Stimulated activated CD8-positive, alpha-beta memory T cell treated with anti-CD3 and anti-CD28 coated beads, Interleukin-4, amount 100 ng/mL, for 1 hour (primary cell): ENCODE data around the gene RGS3.
"Not testable (repeated sequence)": the region's sequence is repeated elsewhere in the genome, so short reads cannot be mapped to it uniquely, and the experiment has no call there.

Source experiments
- DNase-seq, 2 donors: peaks; one replicate each; pipeline ENCODE4 v3.0.0-alpha.2; 2020; ENCODE audit warnings: low read depth in 2 of 2, low spot score in 1 of 2

The RGS3 gene

DNA sequence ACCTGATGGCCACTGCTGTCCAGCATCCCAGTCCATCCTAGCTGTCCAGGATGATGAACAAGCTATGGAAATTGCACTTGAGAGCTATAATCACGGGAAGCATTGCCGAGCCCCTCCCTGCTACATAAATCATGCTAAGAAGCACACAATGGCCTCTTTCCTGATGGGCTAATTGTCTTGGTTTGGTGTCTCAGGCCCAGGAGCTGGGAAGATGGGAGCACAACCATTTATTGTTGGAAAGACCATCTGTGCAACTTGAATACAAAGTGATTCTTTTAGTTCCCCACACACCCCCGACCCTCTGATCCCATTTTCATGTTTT lies 80.4 kb downstream of the RGS3 start:
- DNase-seq: no peak

DNA sequence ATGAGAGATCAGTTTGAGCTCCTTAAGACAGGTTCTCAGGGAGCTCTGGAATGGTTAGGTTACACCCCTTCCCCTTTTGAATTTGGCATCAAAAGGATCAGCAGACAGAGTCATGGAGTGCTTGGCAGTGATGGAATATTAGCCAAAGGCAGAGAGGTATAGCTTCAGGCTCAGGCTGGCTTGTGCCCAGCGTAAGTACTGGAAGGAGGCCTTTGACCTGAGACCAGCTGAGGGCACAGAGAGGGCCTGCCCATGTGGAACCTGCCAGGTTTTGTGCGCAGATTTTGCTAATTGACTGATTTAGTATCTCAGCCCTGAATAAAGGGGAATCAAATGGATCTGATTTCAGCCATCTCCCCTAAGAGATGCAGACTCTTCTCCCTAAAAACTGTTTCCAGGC lies 81.5 kb downstream of the RGS3 start:
- no peak for DNase-seq

DNA sequence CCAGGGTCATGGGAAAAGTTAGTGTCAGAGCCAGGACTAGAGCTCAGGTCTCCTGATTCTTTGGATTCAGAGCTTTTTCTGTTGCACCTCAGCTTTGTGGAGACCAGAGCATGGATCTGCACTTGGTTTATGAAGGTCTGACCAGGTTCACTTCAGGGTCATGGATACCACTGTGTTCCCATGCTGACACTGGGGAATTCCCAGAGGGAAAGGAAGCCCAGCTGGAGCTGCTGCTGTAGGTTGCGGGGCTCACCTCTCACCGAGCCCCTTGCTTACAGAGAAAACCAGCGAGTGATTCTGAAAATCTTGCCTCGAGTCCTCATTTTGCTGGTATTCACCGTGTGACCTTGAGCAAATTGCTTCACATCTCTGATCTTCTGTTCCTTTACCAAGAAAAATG lies 83.0 kb downstream of the RGS3 start:
- no peak for DNase-seq

DNA sequence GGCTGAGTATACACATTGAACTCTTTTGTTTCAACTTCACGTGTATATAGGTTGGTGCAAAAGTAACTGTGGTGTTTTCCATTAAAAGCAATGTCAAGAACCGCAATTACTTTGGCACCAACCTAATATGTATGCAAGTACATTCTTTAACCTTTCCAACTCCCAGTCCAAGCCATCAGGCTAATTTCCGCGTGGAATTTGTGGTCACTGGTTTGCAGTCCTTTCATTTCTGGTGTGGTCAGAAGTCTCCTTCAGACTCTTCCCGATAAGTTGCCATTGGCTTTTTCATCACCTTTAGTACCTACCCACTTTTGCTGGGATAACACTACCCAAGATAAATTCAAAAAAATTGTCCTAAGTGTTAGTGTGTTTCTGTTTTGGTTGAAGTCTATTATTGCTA lies 84.0 kb downstream of the RGS3 start:
- no peak for DNase-seq

DNA sequence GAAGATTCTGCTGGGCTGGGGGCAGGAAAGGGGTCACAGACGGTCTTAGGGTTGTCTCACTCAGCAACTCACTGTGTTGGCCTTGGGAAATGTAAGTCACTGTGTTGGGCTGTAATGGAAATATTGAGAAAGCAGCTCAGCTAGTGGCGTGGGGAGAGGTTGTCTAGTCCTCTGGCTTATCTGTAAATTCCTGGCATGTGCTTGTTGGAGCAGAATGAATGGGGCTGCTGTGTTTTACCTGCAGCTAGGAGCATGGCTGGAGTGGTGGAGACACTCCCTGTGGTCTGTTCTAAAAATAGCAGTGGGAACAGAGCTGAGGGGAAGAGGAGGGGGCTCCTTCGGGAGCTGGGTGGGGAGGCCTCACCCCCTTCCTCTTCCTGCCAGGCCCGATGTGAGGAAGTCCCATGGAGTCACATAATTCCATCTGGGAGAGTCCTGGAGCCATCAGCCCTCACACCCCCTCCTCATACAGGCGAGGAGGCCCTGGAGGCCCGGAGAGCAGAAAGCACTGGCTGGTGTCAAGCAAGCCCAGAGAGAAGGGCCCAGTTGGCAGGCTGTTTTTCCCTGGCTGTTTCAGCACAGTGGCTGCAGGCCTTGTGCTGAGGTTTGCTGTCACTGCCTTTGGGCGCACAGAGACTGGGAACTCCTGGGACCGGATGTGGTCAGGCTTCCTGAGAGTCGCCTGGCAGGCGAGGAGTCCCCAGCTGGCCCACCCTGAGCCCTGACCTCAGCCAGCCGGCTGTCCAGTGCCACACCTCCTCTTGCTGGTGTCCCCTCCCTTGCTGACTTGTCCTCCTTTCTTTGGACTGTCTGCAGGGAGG lies 84.9 kb downstream of the RGS3 start:
- no peak for DNase-seq

DNA sequence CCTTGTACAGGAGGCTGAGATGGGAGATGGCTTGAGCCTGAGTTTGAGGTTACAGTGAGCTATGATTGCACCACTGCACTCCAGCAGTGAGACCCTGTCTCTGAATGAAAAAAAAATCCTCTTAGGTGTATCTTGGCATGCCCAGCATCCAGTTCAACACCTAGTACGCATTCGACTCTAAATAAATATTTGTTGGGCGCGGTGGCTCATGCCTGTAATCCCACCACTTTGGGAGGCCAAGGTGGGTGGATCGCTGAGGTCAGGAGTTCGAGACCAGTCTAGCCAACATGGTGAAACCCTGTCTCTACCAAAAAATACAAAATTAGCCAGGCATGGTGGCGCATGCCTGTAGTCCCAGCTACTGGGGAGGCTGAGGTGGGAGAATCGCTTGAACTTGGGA lies 86.4 kb downstream of the RGS3 start:
- not testable (repeated sequence) for DNase-seq

DNA sequence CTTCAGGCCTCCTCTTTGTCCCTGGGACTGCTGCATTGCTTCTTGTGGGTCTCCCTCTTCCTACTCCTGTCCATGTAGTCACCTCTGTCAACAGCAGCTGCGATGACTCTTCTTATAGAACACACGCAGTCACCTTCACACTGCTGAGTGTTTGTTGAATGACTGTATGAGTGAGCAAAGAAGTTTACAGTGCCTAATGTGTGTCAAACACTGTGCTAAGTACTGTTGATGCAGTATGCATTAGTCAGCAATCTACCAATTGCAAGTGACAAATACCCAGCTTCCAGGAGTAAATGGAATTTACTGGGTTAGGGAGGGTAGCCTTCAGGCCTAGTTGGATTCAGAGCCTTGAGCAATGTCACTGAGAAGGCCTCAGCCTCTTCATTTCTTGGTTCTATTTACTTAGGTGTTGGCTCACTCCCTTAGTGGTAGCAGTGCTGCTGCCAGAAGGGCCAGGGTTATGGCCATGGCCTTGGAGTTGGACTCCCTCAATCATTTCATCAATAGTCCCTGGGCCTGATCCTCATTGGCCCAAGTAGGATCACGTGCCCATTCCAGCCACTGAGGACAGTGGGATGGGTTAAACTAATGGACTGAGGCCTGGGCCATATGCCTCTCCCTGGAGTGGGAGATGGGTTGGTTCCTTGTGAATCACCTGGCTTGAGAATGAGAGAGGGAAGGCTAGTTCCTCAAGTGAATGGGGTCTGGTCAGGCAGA lies 93.5 kb downstream of the RGS3 start:
- no peak for DNase-seq

DNA sequence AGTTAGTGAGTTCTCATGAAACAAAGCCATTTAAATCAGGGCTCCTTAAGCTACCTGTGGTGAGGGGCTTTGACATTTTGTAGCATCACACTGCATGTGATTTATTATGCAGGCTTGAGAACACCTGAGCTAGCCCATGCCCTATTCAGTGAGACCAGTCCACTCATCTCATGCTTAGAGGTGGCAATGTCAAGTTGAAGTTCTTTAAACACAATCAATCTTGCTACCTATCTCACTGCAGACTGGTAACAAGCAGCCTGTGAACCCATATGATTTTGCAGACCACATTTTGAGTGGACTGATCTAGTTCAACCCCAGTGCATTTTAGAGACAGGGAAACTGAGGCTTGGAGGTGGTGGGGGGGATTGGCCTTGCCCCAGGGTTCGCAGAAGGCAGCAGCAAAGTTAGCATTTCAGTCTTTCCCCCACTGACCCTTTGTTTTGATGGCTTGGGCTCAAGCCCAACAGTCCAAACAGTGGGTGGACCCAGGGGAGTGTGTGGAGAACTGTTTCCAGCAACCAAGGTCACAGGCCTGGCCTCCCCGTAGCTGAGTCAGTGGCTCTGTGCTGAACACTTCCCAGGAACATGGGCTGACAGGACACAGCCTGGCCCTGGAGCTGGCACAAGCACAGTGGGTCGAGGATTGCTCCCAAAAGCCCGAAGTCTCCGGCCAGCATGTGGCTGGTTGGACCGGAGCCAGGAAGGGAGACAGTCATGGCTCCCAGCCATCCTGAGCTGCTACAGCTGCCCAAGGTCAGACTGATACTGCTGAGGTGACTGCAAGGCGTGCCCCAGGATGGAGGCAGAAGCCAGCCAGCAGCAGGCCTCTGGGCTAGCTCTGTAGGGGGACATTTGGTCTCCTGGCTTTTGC lies 95.3 kb downstream of the RGS3 start:
- no peak for DNase-seq

DNA sequence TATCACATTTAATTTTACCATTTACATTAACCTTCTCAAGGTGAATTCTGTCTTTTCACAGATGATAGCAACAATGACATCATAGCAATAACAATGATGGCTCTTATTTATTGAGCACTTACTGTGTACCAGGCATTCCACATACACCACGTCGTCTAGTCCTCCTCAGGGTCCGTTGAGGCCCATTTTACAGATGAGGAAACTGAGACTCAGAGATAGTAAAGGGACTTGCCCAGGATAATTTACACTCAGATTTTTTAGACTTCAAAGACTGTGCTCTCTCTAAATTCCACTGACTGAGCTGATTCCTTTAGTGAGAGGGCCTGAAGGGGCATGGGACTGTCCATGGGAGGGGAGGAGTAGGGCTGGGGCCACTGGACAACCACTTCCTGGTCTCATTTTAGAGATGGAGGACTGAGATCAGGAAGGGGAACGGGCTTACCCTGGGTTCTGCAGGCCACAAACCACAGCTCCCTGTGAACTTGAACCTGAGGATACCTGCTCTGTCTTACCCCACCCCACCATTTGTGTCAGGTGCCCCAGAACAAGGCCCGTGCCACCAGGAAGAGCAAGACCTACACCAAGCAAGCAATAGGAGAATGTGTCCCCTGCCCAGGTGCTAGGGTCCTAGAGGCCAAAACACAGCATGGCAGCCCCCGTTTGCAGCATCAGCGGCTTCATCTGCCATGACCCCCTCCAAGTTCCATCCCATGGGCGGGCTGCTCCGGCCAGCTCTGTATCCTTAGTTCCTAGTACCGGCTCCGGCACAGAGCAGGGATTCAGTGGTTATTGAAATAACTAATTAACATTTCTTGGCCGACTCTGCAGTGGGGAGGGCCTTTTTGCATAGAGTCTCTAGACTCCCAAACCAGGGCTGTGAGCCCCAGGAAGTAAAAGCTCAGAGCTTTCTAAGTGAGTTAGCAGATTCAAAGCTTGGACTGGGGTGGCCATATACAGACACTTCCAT lies 96.6 kb downstream of the RGS3 start:
- DNase-seq: no peak

DNA sequence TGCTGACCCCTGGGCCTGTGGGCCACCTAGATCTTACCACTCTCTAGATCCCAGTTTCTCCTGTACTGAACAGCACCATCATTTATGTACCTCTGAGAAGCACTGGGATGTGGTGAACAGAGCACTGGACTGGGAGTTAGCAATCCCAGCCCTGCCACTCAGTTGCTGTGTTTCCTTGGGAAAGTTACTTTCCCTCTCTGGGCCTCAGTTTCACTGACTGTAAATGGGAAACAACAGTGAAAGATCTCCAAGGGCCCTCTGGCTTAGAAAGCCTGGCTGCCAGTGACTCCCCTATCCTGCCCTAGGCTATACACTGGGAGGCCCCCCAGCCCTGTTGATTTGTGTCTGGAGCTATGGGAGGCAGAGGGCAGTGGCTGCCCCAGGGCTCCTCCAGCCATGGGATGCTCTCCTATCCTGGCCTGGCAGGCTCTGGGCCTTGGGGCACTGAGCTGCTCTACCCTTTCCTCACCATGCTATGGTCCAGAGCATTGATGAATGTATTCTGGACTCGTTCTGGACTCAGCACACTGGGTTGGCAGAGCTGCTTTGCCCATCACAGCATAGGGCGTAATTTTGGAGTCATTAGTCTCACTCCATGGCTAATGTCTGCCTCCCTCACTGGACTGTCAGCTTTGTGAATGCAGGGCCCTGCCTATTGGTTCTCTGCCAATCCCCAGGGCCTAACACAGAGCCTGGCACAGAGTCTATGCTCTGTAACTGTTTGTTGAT lies 99.3 kb downstream of the RGS3 start:
- DNase-seq: no peak

DNA sequence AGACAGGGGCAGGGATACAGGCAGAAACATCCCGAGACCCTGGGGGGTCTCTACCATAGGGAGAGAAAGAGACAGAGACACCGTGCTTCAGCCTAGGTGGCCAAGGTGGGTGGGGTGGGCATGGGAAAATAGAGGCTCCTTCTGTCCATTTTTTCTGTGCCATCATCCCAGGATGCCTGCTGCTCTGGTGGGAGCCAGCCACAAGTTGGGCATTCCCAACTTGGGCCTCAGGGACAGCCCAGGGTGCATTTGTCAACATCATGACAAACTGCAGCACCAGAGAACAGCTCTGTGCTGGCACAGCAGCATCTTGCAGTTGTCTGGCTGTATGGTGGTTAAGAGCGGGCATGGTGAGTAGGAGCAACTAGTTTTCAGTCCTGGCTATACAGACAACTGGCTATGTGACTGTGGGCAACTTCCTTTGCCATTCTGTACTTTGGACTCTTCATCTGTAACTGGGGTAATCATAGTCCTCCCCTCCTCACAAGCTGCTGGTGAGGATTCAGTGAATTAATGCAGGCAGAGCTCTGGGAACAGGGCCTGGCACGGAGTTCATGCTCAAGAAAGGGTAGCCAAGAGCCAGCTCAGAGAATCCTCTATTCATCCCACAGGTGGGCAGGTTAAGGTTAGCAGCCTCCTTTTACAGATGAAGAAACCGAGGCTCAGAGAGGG lies 100.4 kb downstream of the RGS3 start:
- DNase-seq: no peak

DNA sequence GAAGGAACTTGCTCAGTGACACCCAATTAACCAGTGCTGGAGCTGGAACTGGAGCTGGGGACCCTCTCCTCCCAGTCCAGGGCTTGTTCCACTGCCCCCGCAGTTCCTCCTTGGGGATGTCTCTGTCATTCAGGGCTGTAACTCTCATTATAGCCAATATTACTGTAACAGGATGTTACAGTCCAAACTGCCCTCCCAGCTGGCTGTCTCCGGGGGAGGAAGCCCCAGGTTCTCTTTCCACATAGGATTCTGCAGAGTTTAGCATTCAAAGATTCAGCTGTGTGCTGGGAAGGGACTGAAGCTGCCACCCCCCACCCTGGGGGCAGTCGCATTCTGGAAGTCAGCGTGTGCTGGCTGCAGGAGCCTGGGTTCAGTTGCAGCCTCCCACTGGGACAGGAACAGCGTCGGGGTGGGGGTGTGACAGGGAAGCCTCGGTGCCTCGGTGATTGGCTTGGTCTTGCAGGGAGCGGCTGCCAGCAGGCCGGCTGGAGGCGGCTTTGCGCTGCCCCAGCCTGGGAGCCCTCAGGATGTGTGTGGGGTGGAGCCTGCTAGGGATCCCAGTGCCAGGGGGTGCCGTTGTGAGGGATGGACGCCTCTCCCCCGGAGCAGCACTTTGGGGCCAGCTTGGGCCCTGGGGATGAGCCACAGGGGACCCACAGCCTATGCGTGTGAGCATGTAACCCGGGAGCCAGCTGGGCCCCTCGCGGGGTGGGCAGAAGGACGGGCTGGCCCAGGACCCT lies 101.1 kb downstream of the RGS3 start:
- no peak for DNase-seq

DNA sequence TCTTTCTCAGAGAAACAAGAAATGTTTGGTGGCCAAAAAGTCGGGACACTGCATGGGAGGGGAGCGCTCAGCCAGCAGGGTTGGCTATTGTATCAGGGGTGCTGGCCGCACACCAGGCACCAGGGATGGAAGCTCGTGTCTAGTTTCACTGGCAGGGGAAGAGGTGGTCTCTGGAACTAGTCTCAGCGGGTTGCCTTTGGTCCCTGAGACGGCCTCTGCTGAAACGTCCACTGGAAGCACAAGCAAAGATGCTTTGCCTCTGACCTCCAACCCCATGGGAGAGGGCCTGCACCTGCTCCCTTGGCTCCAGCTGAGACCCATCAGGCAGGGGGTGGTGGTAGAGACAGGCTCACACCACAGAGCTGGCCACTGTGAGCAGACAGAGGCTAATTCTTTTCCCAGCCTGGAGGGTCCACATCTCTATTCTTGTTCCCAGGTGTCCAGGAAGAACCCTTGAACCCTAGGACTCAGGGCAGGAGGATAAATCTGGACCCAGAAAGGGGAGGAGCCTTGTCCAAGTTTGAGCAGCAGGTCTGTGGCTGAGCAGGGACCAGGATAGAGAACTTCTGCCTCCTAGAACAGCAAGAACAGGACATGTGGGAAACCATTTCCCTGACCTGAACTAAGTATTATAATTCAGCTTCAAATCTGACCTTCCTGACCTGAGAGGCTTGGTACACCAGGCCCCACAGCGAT lies 102.6 kb downstream of the RGS3 start:
- DNase-seq: no peak

DNA sequence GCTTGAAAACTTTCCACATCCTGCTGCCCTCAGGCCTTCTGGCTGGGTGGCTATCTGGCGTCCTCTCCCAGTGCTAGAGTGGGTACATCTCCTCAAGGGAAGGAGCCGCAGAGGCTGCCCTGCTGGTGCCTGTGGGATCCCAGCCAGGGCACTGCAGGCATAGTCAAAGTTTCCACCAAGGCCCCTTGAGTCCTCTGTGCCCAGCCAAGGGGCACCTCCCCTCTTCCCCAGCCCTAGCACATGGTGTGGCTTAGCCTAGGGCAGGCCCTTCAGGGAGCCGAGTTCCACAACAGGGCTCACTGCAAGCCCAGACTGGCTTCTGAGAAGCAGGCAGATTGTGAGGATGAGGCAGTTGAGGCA lies 103.2 kb downstream of the RGS3 start:
- no peak for DNase-seq

DNA sequence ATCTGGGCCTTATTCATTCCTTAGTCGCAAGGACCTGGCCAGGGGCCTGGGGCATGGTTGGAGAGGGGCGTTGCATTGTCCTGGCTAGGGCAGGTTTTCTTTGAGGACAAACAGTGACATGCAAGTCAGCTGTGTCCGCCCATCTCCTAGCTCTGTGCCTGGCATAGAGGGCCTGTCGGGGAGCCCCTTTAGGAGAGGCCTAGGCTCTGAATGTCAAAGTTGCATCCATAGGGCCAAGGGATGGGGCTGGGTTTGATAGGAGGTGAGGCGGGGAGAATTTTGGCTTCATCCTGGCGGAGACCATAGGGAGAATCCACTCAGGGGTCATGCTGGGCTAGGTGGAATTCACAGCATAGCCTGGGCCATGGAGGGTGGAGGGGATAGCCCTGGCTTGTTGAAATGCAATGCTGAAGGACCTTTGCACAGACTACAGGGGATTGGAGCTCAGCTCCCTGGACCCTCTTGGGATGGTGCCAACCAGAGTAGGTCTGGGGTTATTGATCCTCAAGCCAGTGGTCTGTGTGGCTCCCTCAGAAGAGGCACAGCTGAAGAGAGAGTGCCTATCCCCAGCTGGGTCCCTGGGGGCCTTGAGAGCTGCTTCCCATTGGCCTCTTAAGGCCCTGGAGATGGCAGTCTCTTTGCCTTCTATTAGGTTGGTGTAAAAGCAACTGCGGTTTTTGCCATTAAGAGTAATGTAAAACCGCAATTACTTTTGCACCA lies 104.0 kb downstream of the RGS3 start:
- DNase-seq: no peak

DNA sequence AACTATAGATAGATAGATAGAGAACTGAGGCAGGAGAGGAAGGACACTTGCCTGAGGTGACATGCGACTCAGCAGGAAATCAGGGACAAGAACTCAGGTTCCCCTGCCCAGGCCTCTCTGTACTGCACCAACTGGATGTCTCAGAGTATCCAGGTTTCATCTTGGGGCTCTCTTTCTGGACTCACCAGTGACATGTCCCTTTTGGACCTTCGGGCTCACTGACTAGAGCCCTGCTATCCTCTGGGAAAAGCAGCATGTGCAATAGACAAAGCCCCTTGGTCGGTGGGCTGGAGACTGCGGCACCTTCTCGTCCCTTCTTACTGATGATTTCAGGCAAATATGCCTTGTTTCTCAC lies 104.5 kb downstream of the RGS3 start:
- no peak for DNase-seq

DNA sequence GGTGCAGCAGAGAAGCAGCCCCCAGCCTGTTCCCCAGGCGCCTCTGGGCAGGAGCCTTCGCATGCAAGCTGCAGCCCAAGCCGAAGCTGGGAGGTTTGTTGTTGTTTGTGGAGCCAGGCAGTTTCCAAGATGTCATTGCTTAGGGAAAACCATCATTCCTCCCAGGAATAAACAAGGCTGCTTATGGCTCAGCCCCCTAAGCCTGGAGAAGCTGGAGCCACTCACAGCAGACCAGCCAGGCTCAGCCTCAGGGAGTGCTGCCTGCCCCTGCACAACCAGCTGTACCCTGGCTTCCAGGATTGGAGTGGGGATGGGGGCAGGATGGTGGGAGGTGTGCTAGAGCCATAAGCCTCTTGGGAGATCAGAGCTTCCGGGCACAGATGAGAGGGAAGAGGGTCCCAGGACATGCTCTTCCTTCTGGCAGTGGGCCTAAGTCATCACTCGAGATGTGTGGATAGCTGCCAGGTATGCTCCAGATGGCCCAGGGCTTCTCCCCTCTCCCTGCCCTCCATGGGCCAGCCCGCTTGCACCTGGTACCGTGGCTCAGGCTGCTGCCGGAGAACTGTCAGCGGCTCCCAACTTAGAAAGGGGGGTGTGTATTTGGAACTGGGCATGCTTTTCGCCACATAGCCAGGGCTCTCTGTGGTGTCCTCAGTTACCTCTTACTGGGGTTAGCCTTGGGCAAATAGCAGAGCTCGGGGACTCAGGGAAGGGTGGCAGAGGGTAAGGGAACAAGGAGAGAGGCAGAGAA lies 105.2 kb downstream of the RGS3 start:
- DNase-seq: no peak
